Neuronal stem cell (in vitro differentiated cells): Measurements from ENCODE around the gene THADA.

Experiments
- DNase-seq: peaks from one replicate; pipeline ENCODE4 v3.0.0-alpha.2; 2013; ENCODE audit warnings: low spot score
- H2AFZ ChIP-seq: one replicate; pipeline ENCODE4 v1.6.1; 2013; ENCODE audit warnings: mild to moderate bottlenecking, low read length, inconsistent platforms
- H2AK5ac ChIP-seq: 2 replicates; pipeline ENCODE4 v1.6.1; 2013; ENCODE audit warnings: low read depth, mild to moderate bottlenecking, inconsistent platforms, low read length, moderate library complexity, mixed read lengths
- H2BK120ac ChIP-seq: 2 replicates; pipeline ENCODE4 v1.6.1; 2013; ENCODE audit warnings: low read depth, mild to moderate bottlenecking, inconsistent platforms, low read length, moderate library complexity, mixed read lengths
- H2BK12ac ChIP-seq: one replicate; pipeline ENCODE4 v1.6.1; 2013; ENCODE audit warnings: low read length, inconsistent platforms
- H2BK15ac ChIP-seq: 2 replicates; pipeline ENCODE4 v1.6.1; 2013; ENCODE audit warnings: mild to moderate bottlenecking, low read length, inconsistent platforms, mixed read lengths
- H2BK5ac ChIP-seq: one replicate; pipeline ENCODE4 v1.6.1; 2013; ENCODE audit warnings: inconsistent platforms, mild to moderate bottlenecking, low read length, moderate library complexity
- H3K14ac ChIP-seq: one replicate; pipeline ENCODE4 v1.6.1; 2013; ENCODE audit warnings: low read length, inconsistent platforms
- H3K18ac ChIP-seq: 2 replicates; pipeline ENCODE4 v1.6.1; 2013; ENCODE audit warnings: low read length, inconsistent platforms
- H3K23ac ChIP-seq: 2 replicates; pipeline ENCODE4 v1.6.1; 2013; ENCODE audit warnings: low read depth, mild to moderate bottlenecking, mixed read lengths, low read length, inconsistent platforms; ENCODE audit not compliant: poor library complexity
- H3K27ac ChIP-seq: replicated peaks from 3 replicates; pipeline ENCODE4 v1.5.1; 2013; ENCODE audit warnings: low read length, inconsistent platforms
- H3K27me3 ChIP-seq, 3 experiments: 2 replicates each; pipeline ENCODE4 v1.6.1; 2013; ENCODE audit warnings: low read length in 3 of 3, mild to moderate bottlenecking in 2 of 3, inconsistent platforms in 1 of 3, low read depth in 1 of 3, mixed read lengths in 1 of 3, moderate library complexity in 1 of 3; ENCODE audit not compliant: control insufficient read depth in 3 of 3, insufficient read depth in 3 of 3
- H3K36me3 ChIP-seq, 2 donors: replicated peaks in 1 of 2; 2 replicates each; pipeline ENCODE4 v1.6.1; 2013; ENCODE audit warnings: low read length in 2 of 2; ENCODE audit not compliant: control insufficient read depth in 2 of 2, insufficient read depth in 2 of 2
- H3K4ac ChIP-seq: 2 replicates; pipeline ENCODE4 v1.6.1; 2013; ENCODE audit warnings: inconsistent platforms, mild to moderate bottlenecking, low read length, moderate library complexity
- H3K4me1 ChIP-seq, 2 donors: 1 replicate in 1 of 2; 2 replicates in 1 of 2; pipeline ENCODE4 v1.6.1; 2013; ENCODE audit warnings: low read length in 2 of 2, low read depth in 1 of 2; ENCODE audit not compliant: control insufficient read depth in 2 of 2, insufficient read depth in 1 of 2
- H3K4me2 ChIP-seq: one replicate; pipeline ENCODE4 v1.6.1; 2013; ENCODE audit warnings: mild to moderate bottlenecking, low read length, inconsistent platforms; ENCODE audit not compliant: insufficient read depth, poor library complexity, severe bottlenecking
- H3K4me3 ChIP-seq, 2 donors: 2 replicates each; pipeline ENCODE4 v1.5.1; 2013; ENCODE audit warnings: low read length in 2 of 2, mild to moderate bottlenecking in 2 of 2, inconsistent platforms in 1 of 2, moderate library complexity in 1 of 2
- H3K79me1 ChIP-seq: one replicate; pipeline ENCODE4 v1.6.1; 2013; ENCODE audit warnings: low read depth, mild to moderate bottlenecking, inconsistent platforms, low read length, moderate library complexity
- H3K9ac ChIP-seq: one replicate; pipeline ENCODE4 v1.6.1; 2013; ENCODE audit warnings: mild to moderate bottlenecking, low read depth, low read length, inconsistent platforms; ENCODE audit not compliant: poor library complexity
- H3K9me3 ChIP-seq, 2 donors: replicated peaks in 1 of 2; 2 replicates each; pipeline versions ENCODE3 to v1.6.1; 2013; ENCODE audit warnings: low read length in 2 of 2, mild to moderate bottlenecking in 2 of 2, inconsistent platforms in 1 of 2, low read depth in 1 of 2, mixed read lengths in 1 of 2, moderate library complexity in 1 of 2; ENCODE audit not compliant: control insufficient read depth in 2 of 2, insufficient read depth in 1 of 2
- H4K8ac ChIP-seq: one replicate; pipeline ENCODE4 v1.6.1; 2013; ENCODE audit warnings: low read depth, mild to moderate bottlenecking, inconsistent platforms, low read length, moderate library complexity
- H4K91ac ChIP-seq: one replicate; pipeline ENCODE4 v1.6.1; 2013; ENCODE audit warnings: low read length, low read depth, mild to moderate bottlenecking, inconsistent platforms; ENCODE audit not compliant: poor library complexity
- WGBS, 2 donors: extraction: QIAGEN DNeasy Blood & Tissue Kit; methylation state at CpG; one replicate each; pipeline ENCODE4 v1.1.7; 2013; ENCODE audit warnings: missing lambda C conversion rate in 2 of 2, mixed read lengths in 1 of 2; ENCODE audit not compliant: insufficient read length in 2 of 2, insufficient replicate concordance in 1 of 2; ENCODE audit errors: extremely low coverage in 2 of 2; 5-methylcytosine and 5-hydroxymethylcytosine counted together

THADA gene

DNA sequence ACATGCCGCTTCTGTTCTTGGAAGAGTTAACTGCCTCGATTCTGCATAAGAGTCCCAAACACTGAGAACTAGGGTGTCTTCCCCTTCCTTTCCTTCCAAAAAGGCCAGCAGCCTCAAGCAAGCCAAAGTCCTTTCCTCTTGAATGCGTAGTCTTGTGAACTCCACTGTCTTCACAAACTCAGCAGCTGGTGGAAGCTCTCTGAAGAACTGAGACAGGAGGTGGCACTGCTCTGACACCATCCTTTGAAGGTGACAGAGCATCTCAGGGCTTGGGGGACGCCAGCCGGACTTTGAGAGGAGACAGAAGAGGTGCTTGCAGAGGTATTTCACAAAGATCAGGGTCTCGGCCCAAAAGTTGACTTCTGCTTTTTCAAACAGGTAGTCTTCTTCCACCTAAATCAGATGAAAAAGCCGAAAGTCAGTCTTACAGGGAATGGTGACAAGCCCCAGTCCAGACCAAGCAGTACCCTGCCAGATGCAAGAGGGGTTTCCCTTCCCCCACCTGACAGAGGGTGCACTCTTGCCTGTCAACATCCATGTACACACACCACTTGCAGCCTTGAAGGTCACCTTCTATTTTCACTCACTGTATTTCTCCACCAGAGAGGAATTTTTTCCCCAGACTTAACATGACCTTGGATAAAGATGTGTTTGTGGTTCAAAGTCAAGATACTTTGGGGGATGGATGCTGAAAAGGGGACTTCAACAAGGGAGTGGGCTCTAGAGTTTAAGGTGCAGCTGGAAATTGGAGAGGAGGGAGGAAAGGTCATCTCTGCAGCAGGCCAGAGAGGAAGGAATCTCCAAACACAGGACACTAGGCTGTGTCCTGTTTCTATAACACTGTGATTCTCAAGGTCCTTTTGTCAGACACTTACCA is 364.6 kb downstream of the THADA start:
- no peak overlapping the region for H2AFZ ChIP-seq
- no peak overlapping the region for H4K8ac ChIP-seq
- DNase-seq, result no peak
- H2BK5ac ChIP-seq, result no peak overlapping the region
- no peaks in the 10 kb centered on the region for H3K27me3 ChIP-seq
- no peak overlapping the region for H3K4me3 ChIP-seq
- H3K9ac ChIP-seq, result no peak overlapping the region
- no peak overlapping the region for H2BK12ac ChIP-seq
- no peak overlapping the region for H3K4me2 ChIP-seq
- no peak overlapping the region for H3K18ac ChIP-seq
- no peak overlapping the region for H2AK5ac ChIP-seq
- H2BK15ac ChIP-seq, result no peak overlapping the region
- no peak overlapping the region for H4K91ac ChIP-seq
- H3K9me3 ChIP-seq, result no peaks in the 10 kb centered on the region
- no peak overlapping the region for H3K4ac ChIP-seq
- no peak overlapping the region for H3K27ac ChIP-seq
- peaks cover 5 to 15% of the 10 kb centered on the region in 2 donors for H3K4me1 ChIP-seq
- H3K14ac ChIP-seq, result no peak overlapping the region
- H3K79me1 ChIP-seq, result peaks cover 4% of the 10 kb centered on the region
- no CpG with 5 or more reads among the region's 7 CpGs for WGBS, 2 donors
- H3K36me3 ChIP-seq, result peaks cover 0 to 19% of the 10 kb centered on the region in 2 donors
- H3K23ac ChIP-seq, result no peak overlapping the region
- no peak overlapping the region for H2BK120ac ChIP-seq

- no peak overlapping the region for H3K23ac ChIP-seq
Observed at GRCh38 chr2:43230351-43230885, 365.4 kb downstream of the THADA start.

GRCh38 chr2:43228756-43229659 is 366.8 kb downstream of the THADA start:
- Histone ChIP-seq H2BK120ac (no peak overlapping the region), H2BK5ac (no peak overlapping the region), H3K36me3 (peaks cover 4 to 27% of the 10 kb centered on the region in 2 donors), H3K4me3 (no peak overlapping the region), H2AFZ (no peak overlapping the region), H2BK12ac (no peak overlapping the region), H4K91ac (no peak overlapping the region), H3K27me3 (no peaks in the 10 kb centered on the region), H3K9ac (no peak overlapping the region), H2BK15ac (no peak overlapping the region), H3K79me1 (peaks cover 11% of the 10 kb centered on the region), H3K4me2 (no peak overlapping the region), H3K9me3 (no peaks in the 10 kb centered on the region), H3K4me1 (peaks cover 4 to 15% of the 10 kb centered on the region in 2 donors), H3K4ac (no peak overlapping the region), H3K23ac (no peak overlapping the region), H2AK5ac (no peak overlapping the region), H3K14ac (no peak overlapping the region), H3K18ac (no peak overlapping the region), H4K8ac (no peak overlapping the region), H3K27ac (no peak overlapping the region)
- DNase-seq, result no peak
- WGBS, 2 donors, result no CpG with 5 or more reads among the region's 6 CpGs

More at GRCh38 chr2:43230351-43230885, 365.4 kb downstream of the THADA start:
- H3K79me1 ChIP-seq, result peaks cover 8% of the 10 kb centered on the region
- no peak overlapping the region for H4K8ac ChIP-seq
- H2AFZ ChIP-seq, result no peak overlapping the region
- no peak overlapping the region for H3K4me2 ChIP-seq
- peaks cover 5 to 15% of the 10 kb centered on the region in 2 donors for H3K4me1 ChIP-seq
- no peak overlapping the region for H3K14ac ChIP-seq
- H3K18ac ChIP-seq, result no peak overlapping the region
- DNase-seq, result no peak
- H2BK12ac ChIP-seq, result no peak overlapping the region
- no peak overlapping the region for H2AK5ac ChIP-seq
- H2BK5ac ChIP-seq, result no peak overlapping the region
- H2BK120ac ChIP-seq, result no peak overlapping the region
- H3K4me3 ChIP-seq, result no peak overlapping the region
- H3K27me3 ChIP-seq, result no peaks in the 10 kb centered on the region
- no peak overlapping the region for H3K27ac ChIP-seq
- no peaks in the 10 kb centered on the region for H3K9me3 ChIP-seq
- H3K36me3 ChIP-seq, result peaks cover 0 to 19% of the 10 kb centered on the region in 2 donors
- no peak overlapping the region for H4K91ac ChIP-seq
- H2BK15ac ChIP-seq, result no peak overlapping the region
- H3K4ac ChIP-seq, result no peak overlapping the region
- H3K9ac ChIP-seq, result no peak overlapping the region
- no CpG with 5 or more reads among the region's 4 CpGs for WGBS, 2 donors
